Hepatic stellate cell (primary cell): Measurements from ENCODE around the gene SMOC2.

Experiments
- DNase-seq: peaks from one replicate; pipeline ENCODE4 v3.0.0; 2011; ENCODE audit warnings: low spot score

SMOC2 gene

GRCh38 chr6:168480481-168480880 is 39.5 kb downstream of the SMOC2 start:
- no peak for DNase-seq

DNA sequence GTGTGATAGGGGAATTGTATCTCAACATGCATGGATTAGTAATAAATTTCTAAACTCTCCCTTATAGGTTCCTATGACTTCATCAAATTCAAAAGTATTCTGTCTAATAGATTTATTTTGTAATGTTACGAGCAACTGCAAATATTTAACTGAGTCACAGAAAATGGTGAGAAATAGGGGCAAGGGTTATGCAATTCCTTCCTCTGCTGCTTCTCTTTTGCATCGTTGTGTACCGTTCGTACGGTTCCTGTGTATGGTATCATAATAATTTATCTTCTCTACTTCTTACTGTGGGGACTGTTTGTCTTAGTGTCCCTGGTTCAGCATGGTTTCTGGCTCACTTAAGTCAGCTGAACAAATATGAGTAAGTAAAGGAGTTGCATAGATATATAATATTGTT is 44.8 kb downstream of the SMOC2 start:
- no peak for DNase-seq

GRCh38 chr6:168490757-168491156 is 49.8 kb downstream of the SMOC2 start:
- no peak for DNase-seq

GRCh38 chr6:168493976-168494375 is 53.0 kb downstream of the SMOC2 start:
- no peak for DNase-seq

GRCh38 chr6:168494726-168495125 is 53.7 kb downstream of the SMOC2 start:
- DNase-seq, result no peak

DNA sequence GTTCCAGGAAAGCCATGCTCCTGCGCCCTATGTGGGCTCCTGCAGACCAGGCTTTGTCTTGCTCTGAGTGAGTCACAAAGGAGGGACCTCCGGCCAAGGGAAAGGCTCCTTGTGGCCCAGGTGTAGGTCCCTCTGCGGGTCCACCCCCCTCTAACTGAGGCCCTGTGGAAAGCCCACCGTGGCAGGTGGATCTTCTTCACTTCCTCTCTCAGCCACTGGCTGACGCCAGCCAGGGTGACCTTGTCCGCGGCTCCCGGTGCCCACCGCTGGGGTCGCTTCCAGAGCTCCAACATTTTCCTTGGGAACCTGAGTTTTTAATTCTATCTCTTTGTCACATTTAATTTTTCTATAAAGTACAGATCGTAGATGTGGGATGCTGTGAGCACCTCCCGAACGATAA is 54.1 kb downstream of the SMOC2 start:
- no peak for DNase-seq

DNA sequence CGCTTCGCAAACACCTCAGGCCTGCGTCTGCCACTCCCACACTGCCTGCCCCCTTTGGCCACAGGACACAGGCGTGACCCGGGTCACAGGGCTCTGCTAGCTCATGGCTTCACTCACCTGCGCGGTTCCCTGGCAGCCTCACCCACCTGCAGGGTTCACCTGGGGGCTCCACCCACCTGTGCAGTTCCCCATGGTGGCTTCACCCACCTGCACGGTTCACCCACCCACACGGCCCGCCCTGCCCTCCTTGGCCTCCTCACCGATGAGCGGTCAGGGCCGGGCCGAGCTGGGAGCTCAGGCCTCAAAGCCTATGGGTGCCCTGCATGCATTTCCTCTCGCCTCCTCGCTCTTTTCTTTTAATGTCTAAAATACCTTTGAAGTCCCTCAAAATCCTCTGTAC is 54.7 kb downstream of the SMOC2 start:
- DNase-seq, result no peak

DNA sequence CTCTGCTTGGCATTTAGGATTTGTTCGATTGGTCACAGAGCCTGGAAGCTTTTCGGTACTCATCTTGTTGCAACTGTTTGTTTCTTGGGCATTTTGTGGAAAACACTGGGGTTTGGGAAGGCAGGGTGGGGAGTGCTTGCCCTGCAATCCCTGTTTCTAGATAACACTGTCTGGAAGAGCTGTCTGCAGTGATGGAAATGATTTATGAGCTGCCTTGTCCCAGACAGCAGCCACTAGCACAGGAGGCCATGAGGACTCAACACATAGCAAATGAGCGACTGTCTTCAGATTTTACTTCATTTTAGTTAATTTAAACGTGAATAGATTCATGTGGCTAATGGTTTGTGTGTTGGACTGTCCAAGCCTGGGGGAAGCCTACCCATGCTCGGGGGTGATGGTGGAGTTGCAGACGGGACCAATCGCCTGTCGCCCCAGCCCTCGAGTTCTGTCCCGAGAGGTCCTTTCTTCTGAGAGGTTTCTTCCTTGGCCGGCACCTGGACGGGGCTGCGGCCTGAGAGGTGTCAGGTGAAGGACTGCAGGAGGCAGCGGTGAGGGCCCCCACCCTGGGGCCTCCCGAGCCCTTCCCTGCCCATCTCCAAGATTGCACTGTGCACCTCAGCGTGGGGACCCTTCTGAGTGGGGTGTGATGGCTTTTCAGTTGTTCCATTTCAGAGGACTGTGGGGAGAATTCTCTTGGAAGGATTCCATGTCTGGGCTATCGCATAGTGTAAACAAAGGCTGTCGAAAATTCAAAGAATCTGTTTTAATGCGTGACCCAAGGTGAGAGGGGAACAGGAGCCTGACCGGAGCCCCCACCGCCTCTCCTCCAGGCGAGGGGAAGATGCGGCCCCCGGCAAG is 55.4 kb downstream of the SMOC2 start:
- DNase-seq, result no peak

DNA sequence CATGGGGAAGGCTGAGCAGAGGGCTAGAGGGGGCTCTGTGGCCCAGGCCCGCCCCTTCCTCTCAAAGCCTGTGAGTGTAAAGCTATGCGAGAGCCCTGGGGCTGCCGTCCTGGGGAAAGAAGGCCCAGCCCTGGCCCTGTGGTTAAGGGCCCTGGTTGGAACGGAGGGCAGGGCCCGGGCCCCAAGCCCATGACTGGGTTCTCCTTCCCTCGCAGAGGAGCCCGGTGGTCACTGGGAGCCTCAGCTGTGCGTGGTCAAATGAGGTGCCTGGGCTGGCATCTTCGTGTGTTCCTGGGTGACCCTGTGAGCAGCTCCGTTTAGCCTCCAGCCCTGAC is 56.0 kb downstream of the SMOC2 start:
- DNase-seq, result no peak

DNA sequence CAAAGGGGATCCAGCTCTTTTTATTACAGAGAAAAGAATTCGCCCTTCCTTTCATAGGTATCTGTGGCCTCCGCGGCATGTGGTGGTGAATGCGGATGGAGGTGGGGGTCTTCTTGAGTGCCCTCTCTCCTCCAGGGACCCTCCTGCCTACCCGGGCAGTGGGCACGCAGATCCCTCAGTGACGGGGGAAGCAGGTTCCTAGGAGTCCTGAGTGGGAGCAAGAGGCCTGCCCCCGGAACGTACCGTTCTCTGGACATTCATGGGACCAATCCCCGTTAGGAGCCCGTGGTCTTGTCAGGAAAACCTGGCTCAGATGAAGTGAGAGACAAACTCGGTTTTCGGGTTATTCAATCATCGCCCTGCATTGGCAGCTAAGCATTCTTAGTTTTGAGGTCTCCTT is 56.4 kb downstream of the SMOC2 start:
- DNase-seq, result no peak

- no peak for DNase-seq
These were observed 57.3 kb downstream of the SMOC2 start for GRCh38 chr6:168498161-168498843.

- DNase-seq, result no peak
These were observed 58.2 kb downstream of the SMOC2 start for GRCh38 chr6:168499045-168499650.

GRCh38 chr6:168500519-168500918 is 59.5 kb downstream of the SMOC2 start:
- DNase-seq, result no peak

DNA sequence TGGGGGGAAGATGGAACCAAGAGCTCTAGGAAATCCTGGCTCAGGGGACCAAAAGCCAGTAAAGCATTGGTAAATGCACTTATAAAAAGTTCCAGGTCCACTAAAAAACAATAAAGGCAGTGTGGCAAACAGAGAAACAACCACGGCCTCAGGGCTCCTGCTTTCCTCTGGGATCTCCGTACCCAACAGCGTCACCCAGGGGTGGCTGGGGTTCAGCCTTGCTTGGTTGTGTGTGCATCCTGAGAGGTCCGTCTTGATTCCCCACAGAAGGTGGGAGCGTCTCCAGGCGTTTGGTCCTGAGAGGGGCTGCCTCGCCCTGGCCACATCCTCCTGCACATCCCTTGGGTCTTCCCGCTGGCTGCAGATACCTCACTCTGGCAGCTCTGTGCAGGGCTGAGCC is 60.6 kb downstream of the SMOC2 start:
- DNase-seq, result no peak

DNA sequence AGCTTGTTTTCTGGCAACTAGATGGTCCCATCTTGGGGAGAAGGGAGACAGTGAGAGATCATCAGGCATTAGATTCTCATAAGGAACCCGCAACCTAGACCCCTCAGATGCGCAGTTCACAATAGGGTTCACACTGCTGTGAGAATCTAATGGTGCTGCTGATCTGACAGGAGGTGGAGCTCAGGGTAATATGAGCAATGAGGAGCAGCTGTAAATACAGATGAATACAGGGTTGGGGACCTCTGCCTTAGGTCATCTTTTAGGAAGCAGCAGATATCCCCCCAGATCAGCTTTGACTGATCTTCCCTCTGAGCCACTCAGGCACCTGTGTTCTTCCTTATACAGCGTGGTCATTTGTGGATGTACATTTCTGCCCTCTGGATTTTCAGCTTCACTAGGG is 63.4 kb downstream of the SMOC2 start:
- no peak for DNase-seq

DNA sequence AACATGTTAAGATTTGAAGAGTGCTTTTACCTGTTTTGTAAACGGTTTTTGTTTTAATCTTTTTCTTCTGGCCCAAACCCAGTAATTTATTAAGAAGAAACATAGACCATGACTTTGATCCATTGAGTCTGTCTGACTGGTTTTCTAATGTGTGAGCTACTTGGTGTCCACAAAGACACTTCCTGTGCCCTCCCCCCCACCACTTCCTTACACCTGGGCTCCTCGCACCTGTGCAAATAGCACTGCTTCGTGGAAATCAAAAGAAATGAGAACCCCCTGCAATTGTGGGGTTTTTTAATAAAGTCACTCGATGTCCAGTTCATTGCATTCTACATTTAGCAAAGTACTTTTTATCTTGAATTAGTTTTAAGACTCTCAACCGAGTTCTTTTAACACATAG is 65.5 kb downstream of the SMOC2 start:
- no peak for DNase-seq

- DNase-seq, result no peak
These were observed 66.3 kb downstream of the SMOC2 start for GRCh38 chr6:168507297-168507696.

GRCh38 chr6:168507730-168508129 is 66.7 kb downstream of the SMOC2 start:
- no peak for DNase-seq

DNA sequence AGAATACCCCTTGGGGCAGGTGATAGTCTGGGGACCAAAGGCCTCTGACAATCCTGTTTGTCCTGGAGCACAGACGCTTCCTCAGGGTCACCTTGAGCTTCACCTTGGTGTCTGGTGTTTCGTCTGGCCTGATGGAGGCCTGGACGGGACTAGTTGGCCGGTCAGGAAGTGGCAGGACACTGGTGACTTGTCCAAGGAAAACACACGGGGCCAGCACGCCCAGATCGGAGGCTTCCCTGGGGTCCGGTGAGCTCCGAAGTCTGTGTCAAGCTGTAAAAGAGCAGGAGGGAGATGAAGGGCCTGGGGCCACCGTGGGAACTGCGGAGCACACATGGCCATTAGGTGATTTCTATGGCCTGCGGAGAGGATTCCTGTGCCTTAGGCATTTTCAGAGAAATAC is 67.9 kb downstream of the SMOC2 start:
- DNase-seq, result no peak

GRCh38 chr6:168513766-168514165 is 72.8 kb downstream of the SMOC2 start:
- DNase-seq, result no peak

DNA sequence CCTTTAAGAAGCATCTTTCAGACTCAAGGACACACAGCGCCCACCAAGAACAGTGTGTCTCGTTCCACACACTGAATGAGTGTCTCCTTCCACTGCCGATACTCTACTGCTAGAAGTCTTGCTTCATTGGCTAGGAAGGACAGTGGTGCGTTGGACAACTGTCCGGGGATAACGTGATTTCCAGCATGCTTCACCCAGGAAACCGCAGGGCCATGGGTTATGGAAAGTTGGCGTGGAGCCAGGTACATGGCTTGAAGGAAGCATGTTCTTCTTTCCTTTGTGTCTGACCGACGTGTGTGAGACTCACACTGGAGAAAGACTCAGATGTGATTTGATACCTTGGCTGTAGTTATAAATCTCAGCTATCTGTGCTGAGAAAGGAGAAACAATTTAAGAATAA is 73.2 kb downstream of the SMOC2 start:
- no peak for DNase-seq

DNA sequence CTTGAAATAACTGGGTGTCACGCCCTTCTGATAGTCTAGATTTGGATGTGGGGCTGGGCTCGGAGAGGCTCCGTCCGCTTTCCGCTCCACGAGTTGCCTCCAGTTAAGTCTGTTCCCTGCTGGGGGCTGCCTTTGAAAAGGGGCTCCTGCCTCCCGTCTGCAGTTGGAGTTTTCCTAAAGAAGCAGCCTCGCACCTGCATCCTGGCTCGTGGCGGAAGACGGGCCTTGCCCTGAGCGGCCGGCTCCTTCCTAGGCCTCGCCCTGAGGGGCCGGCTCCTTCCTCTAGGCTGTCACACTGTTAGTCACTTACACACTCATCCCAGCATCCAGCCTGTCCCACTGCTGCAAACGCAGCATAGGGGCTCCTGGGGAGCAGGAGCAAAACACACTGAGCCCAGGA is 74.4 kb downstream of the SMOC2 start:
- DNase-seq, result no peak

- no peak for DNase-seq
These were observed 76.2 kb downstream of the SMOC2 start for GRCh38 chr6:168516944-168517741.
